ENCODE data around the gene UBTD1.
"Not testable (repeated sequence)": the region's sequence is repeated elsewhere in the genome, so short reads cannot be mapped to it uniquely, and the experiment has no call there.

The UBTD1 gene

GRCh38 chr10:97466755-97467154 lies 32.0 kb upstream of the UBTD1 start:
- DNase-seq (ENCODE audit: low spot score), result no peak
- H3K27ac ChIP-seq, result no peak overlapping the region
- H3K4me3 ChIP-seq, result no peak overlapping the region
- no peak for TF ChIP-seq CTCF (IDR thresholded peaks at IDR 0.05)

- no peak overlapping the region for H3K4me3 ChIP-seq
- no peak for DNase-seq (ENCODE audit: low spot score)
- H3K27ac ChIP-seq, result no peak overlapping the region
- no peak for TF ChIP-seq CTCF (IDR thresholded peaks at IDR 0.05)
Measured at GRCh38 chr10:97468162-97468561, 30.6 kb upstream of the UBTD1 start.

- H3K27ac ChIP-seq; H3K4me3 ChIP-seq; DNase-seq (ENCODE audit: low spot score): not testable (repeated sequence)
Measured at GRCh38 chr10:97468781-97469180, 29.9 kb upstream of the UBTD1 start.

GRCh38 chr10:97474918-97475317 lies 23.8 kb upstream of the UBTD1 start:
- Histone ChIP-seq H3K4me3 (no peak overlapping the region), H3K27ac (no peak overlapping the region)
- no peak for DNase-seq (ENCODE audit: low spot score)
- no peak for TF ChIP-seq CTCF (IDR thresholded peaks at IDR 0.05)

- DNase-seq (ENCODE audit: low spot score), result no peak
- Histone ChIP-seq H3K27ac (no peak overlapping the region), H3K4me3 (no peak overlapping the region)
- TF ChIP-seq CTCF (IDR thresholded peaks at IDR 0.05), result no peak
Measured at GRCh38 chr10:97475936-97476594, 22.7 kb upstream of the UBTD1 start.

- not testable (repeated sequence) for H3K4me3 ChIP-seq; DNase-seq (ENCODE audit: low spot score); H3K27ac ChIP-seq
Measured at GRCh38 chr10:97479410-97479809, 19.3 kb upstream of the UBTD1 start.

- no peak for DNase-seq (ENCODE audit: low spot score)
- TF ChIP-seq CTCF (IDR thresholded peaks at IDR 0.05), result no peak
- Histone ChIP-seq H3K4me3 (no peak overlapping the region), H3K27ac (no peak overlapping the region)
Measured at GRCh38 chr10:97479939-97480338, 18.8 kb upstream of the UBTD1 start.

GRCh38 chr10:97481071-97481470 lies 17.7 kb upstream of the UBTD1 start:
- DNase-seq (ENCODE audit: low spot score), result no peak
- Histone ChIP-seq H3K4me3 (no peak overlapping the region), H3K27ac (no peak overlapping the region)
- TF ChIP-seq CTCF (IDR thresholded peaks at IDR 0.05), result no peak
